Psoas muscle (tissue), 8 donors: ENCODE measurements around the gene LZTS2. TPM values are rescaled to one million over a fixed set of nuclear protein-coding genes. Genes with fewer than 3 reads are reported as not detected.

Experiments
- ATAC-seq, 4 donors: fragments of 200-7000 bp; cut with Tn5 transposase; one replicate each; pipeline ENCODE4 v1.9.1; 2020; ENCODE audit warnings: moderate library complexity in 3 of 4, mild to moderate bottlenecking in 2 of 4
- DNase-seq, 2 donors: peaks; one replicate each; pipeline ENCODE4 v3.0.0-alpha.2; 2020
- H3K27ac ChIP-seq: fragments of 200-600 bp; one replicate; pipeline ENCODE4 v1.8.0; 2022
- H3K27me3 ChIP-seq, 3 donors: fragments of 200-600 bp in 1 of 3; one replicate each; pipeline versions ENCODE4 v1.6.1 to v1.8.0; 2013 to 2022; ENCODE audit warnings: low read length in 2 of 3, mild to moderate bottlenecking in 2 of 3, moderate library complexity in 1 of 3; ENCODE audit not compliant: insufficient read depth in 3 of 3
- H3K36me3 ChIP-seq, 2 donors: fragments of 200-600 bp in 1 of 2; one replicate each; pipeline versions ENCODE4 v1.6.1 to v1.8.0; 2013 to 2022; ENCODE audit warnings: low read depth in 1 of 2, mild to moderate bottlenecking in 1 of 2, moderate library complexity in 1 of 2; ENCODE audit not compliant: insufficient read depth in 1 of 2
- H3K4me1 ChIP-seq: fragments of 200-600 bp; one replicate; pipeline ENCODE4 v1.8.0; 2022
- H3K4me3 ChIP-seq: fragments of 200-600 bp; one replicate; pipeline ENCODE4 v1.8.0; 2022; ENCODE audit warnings: mild to moderate bottlenecking
- H3K9me3 ChIP-seq: fragments of 200-600 bp; one replicate; pipeline ENCODE4 v1.8.0; 2022
- WGBS, 3 donors: extraction: QIAGEN DNeasy Blood & Tissue Kit; methylation state at CpG; one replicate each; pipeline versions ENCODE4 v1.1.6 to v1.1.7; 2013; 5-methylcytosine and 5-hydroxymethylcytosine counted together
- intact Hi-C, 2 donors: fragments of 100-400 bp; cut with DNase I; formaldehyde crosslinking; loops; one replicate each; pipeline versions ENCODE4 v1.11.0 to v1.14.2; 2022
- polyA plus RNA-seq, 3 donors: library from polyadenylated mRNA; stranded (reverse); fragments of 200-250 nt; gene quantifications; one replicate each; pipeline ENCODE4 v1.2.3, GENCODE V29; 2013
- total RNA-seq, 4 donors: library from RNA; stranded (reverse); fragmentation: NEBNext Ultra II Directional in 2 of 4; extraction: Animal tissue kit (Norgen Biotek cat#: 25700) in 2 of 4; gene quantifications; one replicate each; pipeline versions ENCODE4 v1.2.1 to v1.2.4, GENCODE V29; 2021 to 2023
- TF ChIP-seq, protein P1 (sequence below): fragments of 200-600 bp; IDR thresholded peaks from one replicate; pipeline ENCODE4 v1.8.0; 2022; ENCODE audit warnings: antibody characterized with exemption
- donor health status: healthy with polysubstance abuse.
- donor health status: DM: no; HTN: no; CAD: no; lungs with moderate emphysema.
- donor health status: Bipolar disorder and iron deficiency.
- donor health status: healthy.
- donor health status: DM: yes; HTN: yes; CAD: no.
- donor health status: DM: no; HTN: no; CAD: no.
- donor health status: DM: no; HTN: no; CAD: no.
- donor health status: DM: yes; HTN: yes; CAD: no.

The LZTS2 gene
- total and polyA plus RNA-seq, 7 donors = 19.0 to 66.0 (median 24.6) TPM

GRCh38 chr10:101018118-101018599 lies 18.6 kb downstream of the LZTS2 start:
- no peak overlapping the region for H3K4me3 ChIP-seq
- H3K27me3 ChIP-seq = peaks cover 0 to 13% (median 5%) of the 10 kb centered on the region in 3 donors
- no peaks in the 10 kb centered on the region for H3K9me3 ChIP-seq
- no peak overlapping the region for H3K27ac ChIP-seq
- 56 to 67% (median 61%) methylated on average over 18 to 20 of the region's 20 CpGs for WGBS, 3 donors
- DNase-seq = no peak
- peaks cover 3% of the 10 kb centered on the region for H3K4me1 ChIP-seq
- no peaks in the 10 kb centered on the region for H3K36me3 ChIP-seq
- TF ChIP-seq, protein P1, sequence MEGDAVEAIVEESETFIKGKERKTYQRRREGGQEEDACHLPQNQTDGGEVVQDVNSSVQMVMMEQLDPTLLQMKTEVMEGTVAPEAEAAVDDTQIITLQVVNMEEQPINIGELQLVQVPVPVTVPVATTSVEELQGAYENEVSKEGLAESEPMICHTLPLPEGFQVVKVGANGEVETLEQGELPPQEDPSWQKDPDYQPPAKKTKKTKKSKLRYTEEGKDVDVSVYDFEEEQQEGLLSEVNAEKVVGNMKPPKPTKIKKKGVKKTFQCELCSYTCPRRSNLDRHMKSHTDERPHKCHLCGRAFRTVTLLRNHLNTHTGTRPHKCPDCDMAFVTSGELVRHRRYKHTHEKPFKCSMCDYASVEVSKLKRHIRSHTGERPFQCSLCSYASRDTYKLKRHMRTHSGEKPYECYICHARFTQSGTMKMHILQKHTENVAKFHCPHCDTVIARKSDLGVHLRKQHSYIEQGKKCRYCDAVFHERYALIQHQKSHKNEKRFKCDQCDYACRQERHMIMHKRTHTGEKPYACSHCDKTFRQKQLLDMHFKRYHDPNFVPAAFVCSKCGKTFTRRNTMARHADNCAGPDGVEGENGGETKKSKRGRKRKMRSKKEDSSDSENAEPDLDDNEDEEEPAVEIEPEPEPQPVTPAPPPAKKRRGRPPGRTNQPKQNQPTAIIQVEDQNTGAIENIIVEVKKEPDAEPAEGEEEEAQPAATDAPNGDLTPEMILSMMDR = no peak
- ATAC-seq = no peak
- intact Hi-C loops = loop anchor here (10.0 kb wide), 2 partner anchors 53 to 453 kb away; partner anchors contain the start of gene SEMA4G (in 1 of the 2)

GRCh38 chr10:101018600-101019439 lies 19.2 kb downstream of the LZTS2 start:
- H3K27ac ChIP-seq = no peak overlapping the region
- H3K4me3 ChIP-seq = no peak overlapping the region
- no peaks in the 10 kb centered on the region for H3K36me3 ChIP-seq
- TF ChIP-seq, protein P1 = peak; percentile 59
- ATAC-seq (peak; percentile 42 to 68 (median 48)), DNase-seq (peak; percentile 80 to 86)
- no peaks in the 10 kb centered on the region for H3K9me3 ChIP-seq
- H3K27me3 ChIP-seq = peaks cover 0 to 13% (median 5%) of the 10 kb centered on the region in 3 donors
- no peaks in the 10 kb centered on the region for H3K4me1 ChIP-seq
- WGBS, 3 donors = 21 to 23% (median 23%) methylated on average over 38 to 45 of the region's 45 CpGs
- intact Hi-C loops = loop anchor here (10.0 kb wide), 2 partner anchors 54 to 454 kb away; partner anchors contain the start of gene SEMA4G (in 1 of the 2)

DNA sequence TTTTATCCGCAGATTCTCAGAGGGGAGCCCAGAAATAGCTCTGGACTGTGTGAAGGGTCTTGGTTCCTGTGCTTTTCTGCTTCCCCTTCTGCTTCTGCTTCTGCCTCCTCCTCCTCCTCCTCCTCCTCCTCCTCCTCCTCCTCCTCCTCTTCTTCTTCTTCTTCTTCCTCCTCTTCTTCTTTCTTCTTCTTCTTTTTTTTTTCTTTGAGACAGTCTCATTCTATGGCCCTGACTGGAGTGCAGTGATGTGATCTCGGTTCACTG lies 19.8 kb downstream of the LZTS2 start:
- Histone ChIP-seq H3K9me3 (no peaks in the 10 kb centered on the region), H3K27me3 (peaks cover 0 to 13% (median 5%) of the 10 kb centered on the region in 3 donors), H3K36me3 (no peaks in the 10 kb centered on the region), H3K4me3 (no peak overlapping the region), H3K4me1 (no peaks in the 10 kb centered on the region), H3K27ac (no peak overlapping the region)
- WGBS, 3 donors = 46 to 55% (median 54%) methylated on average over 2 of the region's 2 CpGs
- TF ChIP-seq, protein P1 = no peak
- intact Hi-C loops = loop anchor here (10.0 kb wide), 2 partner anchors 55 to 455 kb away; partner anchors contain the start of gene SEMA4G (in 1 of the 2)
- ATAC-seq = no peak
- DNase-seq = no peak

GRCh38 chr10:101020427-101021075 lies 20.9 kb downstream of the LZTS2 start:
- 88 to 90% (median 90%) methylated on average over 10 of the region's 10 CpGs for WGBS, 3 donors
- TF ChIP-seq, protein P1 = no peak
- no peak for ATAC-seq
- Histone ChIP-seq H3K27ac (no peak overlapping the region), H3K4me3 (no peak overlapping the region), H3K9me3 (no peaks in the 10 kb centered on the region), H3K36me3 (no peaks in the 10 kb centered on the region), H3K27me3 (peaks cover 0 to 13% (median 5%) of the 10 kb centered on the region in 3 donors), H3K4me1 (no peaks in the 10 kb centered on the region)
- DNase-seq = peak in 1 of 2 donors; percentile 31
- intact Hi-C loops = no loop called here
